ENCODE data around the gene SLC25A21. TPM values are rescaled to one million over a fixed set of nuclear protein-coding genes. Genes with fewer than 3 reads are reported as not detected.

SLC25A21 gene
- total and polyA plus RNA-seq, 7 donors: 0.13 to 1.5 (median 1.1) TPM; not detected in 2

- intact Hi-C loops (cut with DNase I): no loop called here
- Histone ChIP-seq H3K4me3 (peak overlapping the region; percentile 6 to 42 (median 32)), H3K36me3 (no peaks in the 10 kb centered on the region), H3K4me1 (peaks cover 0 to 21% (median 17%) of the 10 kb centered on the region in 4 donors), H3K27me3 (peaks cover 36 to 87% (median 54%) of the 10 kb centered on the region in 3 donors), H3K27ac (no peak overlapping the region), H3K9me3 (peaks cover 0 to 2% (median 0%) of the 10 kb centered on the region in 4 donors)
- TF ChIP-seq POLR2AphosphoS5 (IDR thresholded peaks at IDR 0.05) (no peak), POLR2A (IDR thresholded peaks at IDR 0.05) (no peak), CTCF (IDR thresholded peaks at IDR 0.05) (no peak), EP300 (IDR thresholded peaks at IDR 0.05) (no peak)
- no peak for DNase-seq
- 2 to 4% methylated on average over 34 of the region's 34 CpGs for WGBS, 2 donors
These were observed 525.0 kb downstream of the SLC25A21 start for GRCh38 chr14:36647417-36647823.

GRCh38 chr14:36646664-36647416 lies 525.6 kb downstream of the SLC25A21 start:
- peaks cover 0 to 4% (median 0%) of the 10 kb centered on the region in 4 donors for H3K9me3 ChIP-seq
- 5 to 8% methylated on average over 55 of the region's 55 CpGs for WGBS, 2 donors
- peaks cover 36 to 87% (median 50%) of the 10 kb centered on the region in 3 donors for H3K27me3 ChIP-seq
- no peaks in the 10 kb centered on the region for H3K36me3 ChIP-seq
- H3K27ac ChIP-seq: no peak overlapping the region
- peak overlapping the region; percentile 6 to 42 (median 32) for H3K4me3 ChIP-seq
- no peak for DNase-seq
- TF ChIP-seq POLR2A (IDR thresholded peaks at IDR 0.05) (no peak), CTCF (IDR thresholded peaks at IDR 0.05) (no peak), POLR2AphosphoS5 (IDR thresholded peaks at IDR 0.05) (no peak), EP300 (IDR thresholded peaks at IDR 0.05) (no peak)
- intact Hi-C loops (cut with DNase I): no loop called here
- peaks cover 0 to 21% (median 17%) of the 10 kb centered on the region in 4 donors for H3K4me1 ChIP-seq

GRCh38 chr14:36633580-36633979 lies 538.8 kb downstream of the SLC25A21 start:
- H3K4me1 ChIP-seq: no peaks in the 10 kb centered on the region
- no peak overlapping the region for H3K27ac ChIP-seq
- DNase-seq: no peak
- intact Hi-C loops (cut with DNase I): no loop called here
- H3K27me3 ChIP-seq: peaks cover 0 to 44% (median 0%) of the 10 kb centered on the region in 3 donors
- H3K4me3 ChIP-seq: no peak overlapping the region
- WGBS, 2 donors: 77 to 80% methylated on average over 3 of the region's 3 CpGs
- TF ChIP-seq POLR2A (IDR thresholded peaks at IDR 0.05): no peak
- TF ChIP-seq POLR2AphosphoS5 (IDR thresholded peaks at IDR 0.05): no peak
- no peak for TF ChIP-seq EP300 (IDR thresholded peaks at IDR 0.05)
- TF ChIP-seq CTCF (IDR thresholded peaks at IDR 0.05): no peak
- H3K36me3 ChIP-seq: no peaks in the 10 kb centered on the region
- H3K9me3 ChIP-seq: no peaks in the 10 kb centered on the region

Small RNA genes lying within 50 kb of the gene (small RNA-seq; reads per million reads assigned to genes)
- gene MIR4503 (0 reads per million in 3 donors), gene RNU6-273P (0 reads per million in 3 donors)

Other genes starting within 250 kb of the SLC25A21 start
- 10 to 100 TPM; 11.7 to 21.6 (median 14.6) TPM for gene MIPOL1, start 25.3 kb upstream of the SLC25A21 start, total RNA-seq
- gene MIPOL1, start 25.3 kb upstream of the SLC25A21 start, polyA plus RNA-seq: 1 to 10 TPM; 1.2 to 2.0 (median 1.4) TPM